Transverse colon (tissue), 3 donors: ENCODE results near the gene MAPKAPK2.

Source experiments
- EP300 ChIP-seq: sonication (generic); formaldehyde crosslinking; IDR thresholded peaks from one replicate; pipeline ENCODE4 v1.6.1; 2017; ENCODE audit warnings: antibody characterized with exemption, low read depth
- POLR2A ChIP-seq: fragments of 450-650 bp; IDR thresholded peaks from one replicate; pipeline ENCODE4 v1.6.1; 2016; ENCODE audit warnings: antibody characterized with exemption, mild to moderate bottlenecking, moderate library complexity
- TF ChIP-seq, protein P1 (sequence below), 5 experiments: fragments of 200-600 bp in 3 of 5; fragments of 450-650 bp in 2 of 5; sonication (generic) in 3 of 5; IDR thresholded peaks; 1 replicate in 2 of 5; 2 replicates in 3 of 5; pipeline ENCODE4 v1.5.1; 2016 to 2017; ENCODE audit warnings: antibody characterized with exemption in 5 of 5, inconsistent platforms in 3 of 5, mild to moderate bottlenecking in 2 of 5, moderate library complexity in 1 of 5

DNA sequence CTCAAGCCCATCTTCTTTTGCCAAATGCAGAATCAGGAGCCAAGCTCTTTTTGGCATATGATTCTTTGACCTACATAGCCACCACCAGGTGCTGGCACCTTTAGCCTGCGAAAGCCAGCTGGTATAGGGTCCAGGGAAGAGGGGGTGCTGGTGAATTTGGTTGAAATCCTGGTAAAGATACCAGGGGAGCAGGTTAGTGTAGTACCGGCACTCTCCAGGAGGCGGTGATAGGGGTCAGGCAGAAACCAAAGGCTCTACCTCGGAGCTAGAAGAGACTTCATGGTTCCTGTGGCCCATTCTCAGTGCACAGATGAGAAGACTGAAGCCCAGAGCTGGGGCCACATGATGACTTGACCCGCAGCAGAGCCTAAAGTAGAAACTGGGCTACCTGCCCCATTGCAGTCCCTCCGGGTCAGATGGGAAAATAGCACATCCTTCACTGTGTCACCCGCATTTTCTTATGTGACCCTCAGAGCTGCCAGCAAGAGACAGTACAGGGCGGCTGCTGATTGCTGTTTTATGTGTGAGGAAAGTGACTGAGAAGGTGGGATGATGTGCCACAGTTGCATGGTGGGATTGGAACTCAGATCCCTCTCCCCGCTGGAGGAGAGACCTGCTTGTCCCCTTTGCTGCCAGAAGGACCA is 49.9 kb downstream of the MAPKAPK2 start:
- TF ChIP-seq, protein P1, sequence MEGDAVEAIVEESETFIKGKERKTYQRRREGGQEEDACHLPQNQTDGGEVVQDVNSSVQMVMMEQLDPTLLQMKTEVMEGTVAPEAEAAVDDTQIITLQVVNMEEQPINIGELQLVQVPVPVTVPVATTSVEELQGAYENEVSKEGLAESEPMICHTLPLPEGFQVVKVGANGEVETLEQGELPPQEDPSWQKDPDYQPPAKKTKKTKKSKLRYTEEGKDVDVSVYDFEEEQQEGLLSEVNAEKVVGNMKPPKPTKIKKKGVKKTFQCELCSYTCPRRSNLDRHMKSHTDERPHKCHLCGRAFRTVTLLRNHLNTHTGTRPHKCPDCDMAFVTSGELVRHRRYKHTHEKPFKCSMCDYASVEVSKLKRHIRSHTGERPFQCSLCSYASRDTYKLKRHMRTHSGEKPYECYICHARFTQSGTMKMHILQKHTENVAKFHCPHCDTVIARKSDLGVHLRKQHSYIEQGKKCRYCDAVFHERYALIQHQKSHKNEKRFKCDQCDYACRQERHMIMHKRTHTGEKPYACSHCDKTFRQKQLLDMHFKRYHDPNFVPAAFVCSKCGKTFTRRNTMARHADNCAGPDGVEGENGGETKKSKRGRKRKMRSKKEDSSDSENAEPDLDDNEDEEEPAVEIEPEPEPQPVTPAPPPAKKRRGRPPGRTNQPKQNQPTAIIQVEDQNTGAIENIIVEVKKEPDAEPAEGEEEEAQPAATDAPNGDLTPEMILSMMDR (IDR thresholded peaks at IDR 0.05), result peak; percentile 66 to 80 (median 74)
- TF ChIP-seq POLR2A (no peak), EP300 (no peak)
